Stomach (tissue), 9 donors: ENCODE data around the gene THBD. TPM values are rescaled to one million over a fixed set of nuclear protein-coding genes. Genes with fewer than 3 reads are reported as not detected.

Source experiments
- DNase-seq, 2 donors: peaks; one replicate each; pipeline versions ENCODE4 v3.0.0 to v3.0.0-alpha.2; 2013 to 2019
- H3K27ac ChIP-seq, 5 donors: fragments of 200-600 bp in 4 of 5; sonication (generic) in 4 of 5; one replicate each; pipeline ENCODE4 v1.5.1; 2013 to 2019; ENCODE audit warnings: mild to moderate bottlenecking in 1 of 5, moderate library complexity in 1 of 5
- H3K27me3 ChIP-seq, 3 donors: fragments of 200-600 bp; sonication (generic); one replicate each; pipeline ENCODE4 v1.5.1; 2017 to 2019; ENCODE audit warnings: mixed run types in 1 of 3
- H3K36me3 ChIP-seq, 4 donors: fragments of 200-600 bp; sonication (generic); 1 replicate in 3 of 4; 2 replicates in 1 of 4; pipeline ENCODE4 v1.5.1; 2016 to 2019
- H3K4me1 ChIP-seq, 4 donors: fragments of 200-600 bp; sonication (generic); one replicate each; pipeline ENCODE4 v1.5.1; 2016 to 2019
- H3K4me3 ChIP-seq, 4 donors: fragments of 200-600 bp; sonication (generic) in 3 of 4; one replicate each; pipeline ENCODE4 v1.5.1; 2016 to 2019; ENCODE audit warnings: mild to moderate bottlenecking in 1 of 4
- H3K9me3 ChIP-seq, 4 donors: fragments of 200-600 bp; sonication (generic); one replicate each; pipeline ENCODE4 v1.5.1; 2016 to 2019
- CTCF ChIP-seq, 7 experiments: fragments of 450-650 bp in 4 of 7; fragments of 200-600 bp in 3 of 7; sonication (generic) in 3 of 7; IDR thresholded peaks; one replicate each; pipeline ENCODE4 v1.5.1; 2016 to 2019; ENCODE audit warnings: antibody characterized with exemption in 7 of 7, control low read depth in 2 of 7, mild to moderate bottlenecking in 1 of 7
- EP300 ChIP-seq: sonication (generic); formaldehyde crosslinking; IDR thresholded peaks from one replicate; pipeline ENCODE4 v1.6.1; 2017; ENCODE audit warnings: antibody characterized with exemption
- POLR2A ChIP-seq, 4 donors: fragments of 450-650 bp; IDR thresholded peaks; one replicate each; pipeline ENCODE4 v1.6.1; 2016; ENCODE audit warnings: antibody characterized with exemption in 4 of 4, control low read depth in 2 of 4, mild to moderate bottlenecking in 1 of 4, moderate library complexity in 1 of 4
- POLR2AphosphoS5 ChIP-seq, 3 donors: sonication (generic); formaldehyde crosslinking; IDR thresholded peaks; one replicate each; pipeline ENCODE4 v1.6.1; 2016; ENCODE audit warnings: antibody characterized with exemption in 3 of 3
- WGBS, 5 donors: extraction: QIAGEN DNeasy Blood & Tissue Kit in 3 of 5; methylation state at CpG; one replicate each; pipeline versions ENCODE4 v1.1.5 to v1.1.7; 2013 to 2018; 5-methylcytosine and 5-hydroxymethylcytosine counted together
- intact Hi-C: fragments of 100-400 bp; cut with DNase I; formaldehyde crosslinking; loops from one replicate; pipeline ENCODE4 v1.15.1; 2023; ENCODE audit warnings: low total_unique reads
- polyA plus RNA-seq, 3 donors: library from polyadenylated mRNA; stranded (reverse); fragments of 200-250 nt; gene quantifications; one replicate each; pipeline ENCODE4 v1.2.3, GENCODE V29; 2013
- total RNA-seq, 5 donors: library from RNA; depleted of rRNA; stranded (reverse); fragments of >200 nt; gene quantifications; one replicate each; pipeline versions ENCODE4 v1.1.0 to v1.2.3, GENCODE V29; 2014 to 2016
- donor health status: healthy with polysubstance abuse.
- donor health status: Bipolar disorder and iron deficiency.
- donor health status: healthy.

The THBD gene
- total and polyA plus RNA-seq, 8 donors: 2.7 to 83.5 (median 21.8) TPM

DNA sequence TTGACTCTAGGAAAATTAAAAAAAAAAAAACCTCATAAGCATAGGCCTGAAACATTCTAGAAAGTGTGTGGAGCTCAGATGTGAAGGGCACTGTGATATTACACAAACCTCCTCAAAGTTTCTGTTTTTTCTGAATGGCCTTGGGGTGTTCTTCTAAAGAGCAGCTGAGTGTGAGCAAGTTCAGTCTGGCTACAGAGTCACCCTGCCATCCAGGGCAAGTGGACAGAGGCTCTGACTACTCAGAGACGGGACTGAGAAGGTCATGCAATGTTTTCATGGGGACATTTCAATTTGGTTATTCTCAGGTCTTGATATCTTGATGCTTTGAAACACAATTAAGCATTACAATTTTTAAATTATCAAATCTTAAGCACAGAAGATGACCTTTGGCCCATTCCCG lies 51.0 kb downstream of the THBD start:
- Histone ChIP-seq H3K36me3 (no peaks in the 10 kb centered on the region), H3K9me3 (peaks cover 0 to 6% (median 2%) of the 10 kb centered on the region in 4 donors), H3K27me3 (no peaks in the 10 kb centered on the region), H3K4me1 (no peaks in the 10 kb centered on the region), H3K4me3 (no peak overlapping the region), H3K27ac (no peak overlapping the region)
- intact Hi-C loops: no loop called here
- 82 to 94% (median 90%) methylated on average over 2 of the region's 2 CpGs for WGBS, 5 donors
- no peak for DNase-seq
- TF ChIP-seq POLR2A (IDR thresholded peaks at IDR 0.05): no peak
- TF ChIP-seq POLR2AphosphoS5 (IDR thresholded peaks at IDR 0.05): no peak
- TF ChIP-seq CTCF (IDR thresholded peaks at IDR 0.05): no peak
- TF ChIP-seq EP300: no peak

- Histone ChIP-seq H3K36me3 (no peaks in the 10 kb centered on the region), H3K9me3 (peaks cover 0 to 14% (median 8%) of the 10 kb centered on the region in 4 donors), H3K27ac (no peak overlapping the region), H3K4me1 (no peaks in the 10 kb centered on the region), H3K4me3 (no peak overlapping the region), H3K27me3 (no peaks in the 10 kb centered on the region)
- WGBS, 5 donors: 37 to 56% (median 53%) methylated on average over 1 of the region's 1 CpG
- DNase-seq: no peak
- intact Hi-C loops: no loop called here
- TF ChIP-seq CTCF (IDR thresholded peaks at IDR 0.05): no peak
- no peak for TF ChIP-seq EP300
Observed at GRCh38 chr20:22995923-22996322, 53.5 kb downstream of the THBD start.

Other genes with a start within 250 kb of the THBD start
- not detected for gene SSTR4, start 14.4 kb downstream of the THBD start, total RNA-seq
- gene SSTR4, start 14.4 kb downstream of the THBD start, polyA plus RNA-seq: not detected
- 10 to 100 TPM in 3 of 5 donors, 1 to 10 TPM in 2; 2.9 to 63.5 (median 13.8) TPM for gene CD93, start 36.7 kb upstream of the THBD start, total RNA-seq
- 1 to 10 TPM; 3.4 to 5.3 (median 4.1) TPM for gene CD93, start 36.7 kb upstream of the THBD start, polyA plus RNA-seq